HG03571 (cell line): ENCODE results near the gene S100G.

Experiments used
- ATAC-seq: cut with Tn5 transposase; IDR thresholded peaks from one replicate; pipeline ENCODE4 v1.9.1; 2021; ENCODE audit not compliant: unreplicated experiment

S100G gene

GRCh38 chrX:16646366-16647138 lies 3.4 kb upstream of the S100G start:
- no peak for ATAC-seq

GRCh38 chrX:16651391-16652024 lies 1.6 kb downstream of the S100G start:
- ATAC-seq, result no peak

GRCh38 chrX:16653424-16653823 lies 3.5 kb downstream of the S100G start:
- no peak for ATAC-seq

DNA sequence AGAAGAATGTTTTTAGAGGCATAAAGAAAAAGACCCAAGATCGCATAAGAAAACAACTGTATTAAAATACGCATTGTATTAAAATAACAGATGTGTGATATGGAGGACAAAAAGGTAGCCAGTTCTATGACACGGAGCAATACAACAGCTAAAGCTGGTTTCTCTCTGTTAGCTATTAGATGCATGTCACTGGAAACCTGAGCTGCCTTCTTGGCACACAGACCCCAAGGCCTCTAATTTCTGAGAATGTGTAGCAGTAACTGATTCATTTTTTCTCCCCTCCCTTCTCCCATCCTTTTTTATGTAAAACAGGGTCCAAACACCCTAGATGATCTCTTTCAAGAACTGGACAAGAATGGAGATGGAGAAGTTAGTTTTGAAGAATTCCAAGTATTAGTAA lies 4.1 kb downstream of the S100G start:
- ATAC-seq, result no peak

- no peak for ATAC-seq
These were observed 8.3 kb downstream of the S100G start for GRCh38 chrX:16658284-16658683.

- ATAC-seq, result no peak
These were observed 9.4 kb downstream of the S100G start for GRCh38 chrX:16659321-16659720.

DNA sequence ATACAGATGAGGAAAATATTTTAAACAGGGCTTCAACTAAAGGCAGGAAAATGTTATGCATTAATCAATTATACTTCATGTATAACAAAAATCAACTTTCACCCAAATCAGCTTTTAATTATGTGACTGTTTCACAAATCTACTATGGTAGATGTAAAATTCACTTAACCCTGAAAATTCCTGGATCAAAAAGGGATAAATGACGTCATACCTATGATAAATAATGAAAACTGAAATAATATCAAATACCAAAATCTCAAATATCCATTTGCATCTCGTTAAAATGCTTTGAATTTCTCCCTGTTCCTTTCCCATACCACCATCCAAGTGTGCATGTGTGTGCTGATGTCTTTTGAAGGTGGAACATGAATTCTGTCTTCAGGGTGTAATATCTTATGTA lies 11.5 kb downstream of the S100G start:
- ATAC-seq, result no peak

GRCh38 chrX:16662402-16662801 lies 12.4 kb downstream of the S100G start:
- ATAC-seq, result no peak

DNA sequence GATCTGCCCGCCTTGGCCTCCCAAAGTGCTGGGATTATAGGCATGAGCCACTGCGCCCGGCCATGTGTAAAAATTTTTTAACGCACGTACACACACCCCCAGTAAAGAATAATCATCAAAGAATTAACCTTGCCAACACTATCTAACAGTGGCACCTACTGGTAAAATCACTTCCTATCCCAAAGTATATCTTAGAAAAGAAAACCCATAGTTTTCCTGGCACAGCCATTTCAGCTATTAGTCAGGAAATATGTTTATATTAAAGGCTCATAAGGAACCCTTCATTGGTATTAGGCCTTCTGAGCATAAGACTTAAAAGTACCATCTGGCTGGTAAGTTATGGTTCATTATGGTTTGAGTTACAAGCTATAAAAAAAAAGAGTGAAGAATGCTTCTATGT lies 14.1 kb downstream of the S100G start:
- ATAC-seq, result no peak

DNA sequence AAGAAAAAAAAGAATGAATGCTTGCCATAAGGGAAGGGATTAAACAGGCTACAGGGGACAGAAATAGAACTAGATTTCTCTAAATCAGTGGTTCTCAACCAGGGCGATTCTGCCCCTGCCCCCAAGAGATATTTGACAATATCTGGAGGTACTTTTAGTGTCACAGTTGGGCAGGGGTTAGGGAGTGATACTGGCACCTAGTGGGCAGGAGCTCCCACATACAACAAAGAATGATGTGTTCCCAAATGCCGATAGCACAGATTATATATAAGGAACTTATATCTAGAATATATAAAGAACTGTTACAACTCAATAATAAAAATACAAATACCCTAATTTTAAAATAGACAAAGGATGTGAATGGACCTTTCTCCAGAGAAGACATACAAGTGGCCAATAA lies 14.7 kb downstream of the S100G start:
- no peak for ATAC-seq

DNA sequence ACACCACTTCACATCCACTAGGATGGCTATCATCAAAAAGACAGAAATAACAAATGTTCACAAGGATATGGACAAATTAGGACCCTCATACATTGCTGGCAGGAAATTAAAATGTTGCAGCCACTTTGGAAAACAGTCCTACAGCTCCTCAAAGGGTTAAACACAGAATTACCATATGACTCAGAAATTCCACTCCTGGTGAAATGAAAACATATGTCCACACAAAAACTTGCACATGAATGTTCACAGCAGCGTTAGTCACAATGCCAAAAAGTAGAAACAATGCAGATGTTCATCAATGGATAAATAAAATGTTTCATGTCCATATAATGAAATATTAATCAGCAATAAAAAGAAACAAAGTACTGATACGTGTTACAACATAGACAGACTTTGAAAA lies 15.1 kb downstream of the S100G start:
- no peak for ATAC-seq

DNA sequence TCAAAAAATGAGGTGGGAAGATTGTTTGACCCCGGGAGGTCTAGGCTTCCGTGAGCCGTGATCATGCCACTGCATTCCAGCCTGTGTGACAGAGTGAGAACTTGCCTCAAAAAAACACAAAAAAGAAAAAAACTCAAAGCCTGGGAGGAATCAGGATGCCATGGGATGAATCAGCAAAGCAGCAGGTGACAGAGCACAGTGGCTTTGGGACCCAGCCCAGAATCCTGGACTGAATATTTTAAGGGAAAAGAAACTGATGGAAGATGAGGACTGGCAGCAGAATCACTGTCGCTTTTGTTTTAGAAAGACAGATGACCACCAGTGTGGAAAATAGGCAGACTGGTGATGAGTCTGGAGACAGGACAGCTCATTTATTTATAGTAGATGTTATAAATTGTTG lies 16.6 kb downstream of the S100G start:
- ATAC-seq, result no peak

GRCh38 chrX:16671005-16671404 lies 21.0 kb downstream of the S100G start:
- no peak for ATAC-seq

GRCh38 chrX:16678689-16679088 lies 28.7 kb downstream of the S100G start:
- ATAC-seq, result no peak

DNA sequence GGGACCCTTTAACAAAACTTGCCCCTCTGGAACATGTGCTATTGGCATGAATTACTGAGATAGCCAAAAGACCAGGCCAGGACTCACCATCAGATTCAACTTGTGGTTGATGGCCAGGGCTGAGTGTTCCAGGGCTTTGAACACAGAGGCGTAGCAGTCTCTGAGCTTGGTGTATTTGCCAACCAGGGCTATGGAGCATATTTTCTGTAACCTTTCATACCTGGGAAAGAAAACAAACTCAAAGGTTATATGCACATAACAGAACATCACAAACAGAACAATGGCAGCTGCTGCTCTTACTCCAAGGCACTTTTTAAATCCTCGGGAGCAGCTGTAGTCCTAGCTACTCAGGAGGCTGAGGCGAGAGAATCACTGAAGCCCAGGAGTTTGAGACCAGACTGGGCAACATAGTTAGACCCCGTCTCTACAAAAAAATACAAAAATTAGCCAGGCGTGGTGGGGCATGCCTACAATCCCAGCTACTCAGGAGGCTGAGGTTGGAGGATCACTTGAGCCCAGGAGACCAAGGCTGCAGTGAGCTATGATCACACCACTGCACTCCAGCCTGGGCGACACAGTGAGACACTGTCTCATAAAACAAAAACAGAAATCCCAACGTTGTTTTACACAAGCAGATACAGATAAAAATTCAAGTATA lies 33.2 kb downstream of the S100G start:
- ATAC-seq, result no peak

GRCh38 chrX:16687514-16687913 lies 37.6 kb downstream of the S100G start:
- no peak for ATAC-seq

DNA sequence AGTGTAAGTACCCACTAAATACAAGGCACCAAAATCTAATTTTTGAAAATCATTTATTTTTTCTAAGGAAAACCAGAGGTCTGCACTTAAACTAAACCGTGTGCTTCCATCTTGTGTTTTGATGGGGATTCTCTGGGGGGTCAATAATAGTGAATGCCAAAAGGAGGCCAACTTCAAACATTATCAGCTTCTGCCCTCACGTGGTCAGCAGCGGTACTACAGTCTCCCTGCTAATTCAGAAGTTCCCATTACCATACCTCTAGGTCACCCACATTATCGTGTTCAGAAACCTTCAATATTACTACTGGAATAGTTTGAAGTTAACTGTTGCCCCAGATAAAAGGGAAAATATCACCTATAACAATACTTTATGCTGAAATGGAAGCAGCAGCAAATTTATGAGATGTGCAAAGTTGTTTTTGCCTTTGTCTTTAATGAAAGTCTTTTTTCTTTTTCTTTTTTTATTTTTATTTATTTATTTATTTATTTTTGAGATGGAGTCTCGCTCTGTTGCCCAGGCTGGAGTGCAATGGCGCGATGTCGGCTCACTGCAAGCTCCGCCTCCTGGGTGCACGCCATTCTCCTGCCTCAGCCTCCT lies 45.2 kb downstream of the S100G start:
- no peak for ATAC-seq

DNA sequence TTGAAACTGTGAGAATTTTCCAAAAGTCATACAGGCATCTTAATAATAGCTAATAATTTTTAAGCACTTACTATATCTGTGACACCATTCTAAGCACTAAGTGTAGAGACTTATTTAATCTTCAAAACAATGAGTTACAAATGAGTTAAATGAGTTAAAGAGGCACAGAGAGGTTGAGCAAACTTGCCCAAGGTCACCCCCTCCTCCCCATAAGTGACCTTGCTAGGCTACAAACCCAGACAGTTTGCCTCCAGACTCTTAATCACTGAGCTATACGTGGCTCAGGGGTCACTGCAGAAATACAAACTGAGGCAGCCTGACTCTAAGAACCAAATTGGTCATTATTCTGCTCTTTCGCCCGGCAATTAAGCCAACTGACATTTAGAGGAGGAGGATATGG lies 47.0 kb downstream of the S100G start:
- no peak for ATAC-seq

GRCh38 chrX:16699389-16699788 lies 49.4 kb downstream of the S100G start:
- no peak for ATAC-seq

- no peak for ATAC-seq
These were observed 50.8 kb downstream of the S100G start for GRCh38 chrX:16700734-16701133.

- ATAC-seq, result no peak
These were observed 53.0 kb downstream of the S100G start for GRCh38 chrX:16702700-16703599.
